Loucy (cell line): Measurements from ENCODE around the gene BHLHE23.

Experiments
- CTCF ChIP-seq: fragments of 200-600 bp; sonication (generic); conservative IDR thresholded peaks from 2 replicates; pipeline ENCODE4 v1.5.1; 2014; ENCODE audit warnings: mild to moderate bottlenecking, antibody characterized with exemption, low read length
- EZH2phosphoT487 ChIP-seq: fragments of 200-600 bp; IDR thresholded peaks from 2 replicates; pipeline ENCODE4 v1.6.1; 2018; ENCODE audit warnings: antibody characterized with exemption, mild to moderate bottlenecking, moderate library complexity, borderline replicate concordance

- no peak for TF ChIP-seq CTCF
- TF ChIP-seq EZH2phosphoT487, result no peak
Observed at GRCh38 chr20:62977613-62978560, 28.9 kb downstream of the BHLHE23 start.
